Measurements from ENCODE around the gene AMMECR1L.
"Not testable (repeated sequence)": the region's sequence is repeated elsewhere in the genome, so short reads cannot be mapped to it uniquely, and the experiment has no call there.

AMMECR1L gene

GRCh38 chr2:127885780-127886592, at the start of gene AMMECR1L:
Gene AMMECR1L (minus strand): TSS chr2:127885956. CDS start chr2:127874234, 11,722 bp downstream.
- DNase-seq: peak; percentile 46

GRCh38 chr2:127935337-127935736, 49.6 kb upstream of the AMMECR1L start:
- no peak for DNase-seq

DNA sequence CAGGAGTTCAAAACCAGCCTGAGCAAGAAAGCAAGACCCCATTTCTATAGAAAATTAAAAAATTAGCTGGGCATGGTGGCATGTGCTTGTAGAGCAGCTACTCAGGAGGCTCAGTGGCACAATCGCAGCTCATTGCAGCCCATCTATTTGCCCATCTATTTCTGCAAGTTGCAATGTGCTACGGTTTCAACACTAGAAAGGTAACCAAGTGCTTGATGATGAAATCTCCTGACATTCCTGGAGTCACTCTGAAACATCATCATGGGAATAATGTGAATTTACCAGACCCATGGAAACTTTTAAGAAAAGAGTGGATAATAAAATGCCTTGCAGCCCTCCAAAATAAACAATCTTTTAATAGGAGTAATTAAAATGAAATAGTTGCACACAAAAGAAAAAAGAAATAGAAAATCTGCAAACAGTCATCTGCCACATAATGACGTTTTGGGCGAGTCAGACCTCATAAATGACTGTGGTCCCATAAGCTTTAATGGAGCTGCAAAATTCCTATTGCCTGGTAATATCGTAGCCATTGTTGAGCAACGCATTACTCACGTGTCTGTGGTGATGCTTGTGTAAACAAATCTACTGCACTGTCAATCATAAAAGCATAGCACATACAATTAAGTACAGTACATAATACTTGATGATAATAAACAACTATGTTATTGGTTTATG, 46.6 kb upstream of the AMMECR1L start:
- DNase-seq: no peak

DNA sequence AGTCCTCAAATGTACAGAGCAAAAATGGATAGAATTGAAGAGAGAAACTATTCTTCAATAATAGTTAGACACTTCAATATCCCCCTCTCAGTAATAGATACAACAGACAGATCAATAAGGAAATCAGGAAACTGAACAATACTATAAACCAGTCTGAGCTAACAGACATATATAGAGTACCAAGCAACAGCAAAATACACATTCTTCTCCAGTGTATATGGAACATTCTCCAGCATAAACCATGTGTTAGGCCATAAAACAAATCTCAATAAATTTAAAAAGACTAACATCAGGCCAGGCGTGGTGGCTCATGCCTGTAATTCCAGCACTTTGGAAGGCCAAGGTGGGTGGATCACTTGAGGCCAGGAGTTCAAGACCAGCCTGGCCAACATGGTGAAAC, 43.7 kb upstream of the AMMECR1L start:
- no peak for DNase-seq

DNA sequence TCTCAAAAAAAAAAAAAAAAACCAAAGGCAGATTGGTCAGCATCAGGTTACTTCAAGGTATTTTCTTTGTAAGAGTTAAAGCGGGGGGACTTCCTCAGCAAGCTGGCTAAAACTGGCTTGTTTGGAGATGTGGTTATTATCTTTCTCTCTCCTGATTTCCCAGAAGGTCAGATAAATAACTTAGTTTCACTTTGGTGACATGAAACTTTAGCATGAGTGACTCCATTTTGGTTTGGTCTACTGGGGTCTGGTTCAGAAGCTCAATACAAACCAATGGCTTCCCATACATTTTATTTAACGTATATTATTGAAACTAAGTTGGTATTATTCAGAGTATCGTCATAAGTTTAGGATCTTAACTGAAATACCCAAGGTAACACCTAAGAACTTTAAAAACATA, 41.6 kb upstream of the AMMECR1L start:
- no peak for DNase-seq

DNA sequence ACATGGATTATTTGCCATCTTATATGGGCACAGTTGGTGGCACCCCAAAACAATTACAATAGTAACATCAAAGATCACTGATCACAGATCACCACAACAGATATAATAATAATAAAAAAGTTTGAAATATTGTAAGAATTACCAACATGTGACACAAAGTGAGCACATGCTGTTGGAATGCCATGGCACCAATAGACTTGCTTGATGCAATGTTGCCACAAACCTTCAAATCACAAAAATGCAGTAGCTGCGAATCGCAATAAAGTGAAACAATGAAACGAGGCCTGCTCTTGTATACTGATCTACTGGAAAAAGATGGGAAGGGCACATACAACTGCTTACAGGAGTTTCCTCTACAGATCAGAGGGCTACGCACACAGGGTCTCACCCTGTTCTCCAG, 32.2 kb upstream of the AMMECR1L start:
- no peak for DNase-seq

- no peak for DNase-seq
These were observed 28.2 kb upstream of the AMMECR1L start for GRCh38 chr2:127913808-127914457.

DNA sequence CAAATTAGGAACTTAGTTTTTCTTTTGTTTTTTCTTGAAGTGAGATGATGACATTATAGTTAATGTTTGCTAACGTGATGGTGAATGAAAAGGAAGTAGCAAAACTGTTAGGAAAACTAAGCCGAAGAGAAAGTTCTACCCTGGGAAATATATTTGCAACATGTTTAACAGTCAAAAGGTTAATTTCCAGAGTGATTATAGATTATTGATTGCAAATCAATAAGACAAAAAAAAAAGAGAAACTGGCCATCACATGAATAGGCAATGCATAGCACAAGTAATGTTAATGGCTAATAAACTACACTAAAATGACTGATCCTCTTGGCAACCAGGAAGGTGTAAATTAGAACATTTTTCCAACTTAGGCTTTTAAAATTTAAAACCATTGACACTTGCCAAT, 26.0 kb upstream of the AMMECR1L start:
- DNase-seq: no peak

- no peak for DNase-seq
These were observed 24.7 kb upstream of the AMMECR1L start for GRCh38 chr2:127910415-127910814.

GRCh38 chr2:127909019-127909418, 23.3 kb upstream of the AMMECR1L start:
- DNase-seq: no peak

GRCh38 chr2:127907733-127908400, 22.1 kb upstream of the AMMECR1L start:
- DNase-seq: not testable (repeated sequence)

- DNase-seq: no peak
These were observed 20.6 kb upstream of the AMMECR1L start for GRCh38 chr2:127906206-127906926.

DNA sequence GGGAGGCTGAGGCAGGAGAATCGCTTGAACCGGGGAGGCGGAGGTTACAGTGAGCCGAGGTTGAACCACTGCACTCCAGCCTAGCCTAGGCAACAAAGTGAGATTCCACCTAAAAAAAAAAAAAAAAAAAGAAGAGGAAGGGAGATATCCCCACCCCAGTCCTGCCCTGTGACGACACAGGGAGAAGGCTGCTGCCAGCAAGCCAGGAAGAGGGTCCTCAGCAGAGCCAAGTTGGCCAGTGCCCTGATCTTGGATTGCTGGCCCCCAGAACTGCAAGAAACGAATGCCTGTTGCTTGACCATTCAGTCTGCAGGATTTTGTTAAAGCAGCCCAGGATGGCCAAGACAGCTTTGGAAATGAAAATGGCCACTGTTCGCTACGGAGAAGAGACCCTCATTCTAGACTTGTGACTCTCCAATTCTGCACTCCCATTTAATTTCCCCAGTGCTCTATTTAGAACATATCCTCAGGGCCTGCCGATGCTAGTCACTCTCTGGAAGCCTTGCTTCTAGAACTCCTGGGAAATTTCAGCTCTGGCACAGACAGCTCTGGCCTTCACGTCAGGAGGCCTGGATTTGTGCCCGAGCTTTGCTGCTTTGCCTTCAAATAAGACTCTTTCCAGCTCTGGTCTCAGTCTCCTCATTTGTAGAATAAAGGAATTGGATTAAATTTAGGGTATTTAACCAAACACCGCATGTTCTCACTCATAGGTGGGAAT, 15.7 kb upstream of the AMMECR1L start:
- DNase-seq: no peak

GRCh38 chr2:127897531-127898211, 11.9 kb upstream of the AMMECR1L start:
- no peak for DNase-seq

DNA sequence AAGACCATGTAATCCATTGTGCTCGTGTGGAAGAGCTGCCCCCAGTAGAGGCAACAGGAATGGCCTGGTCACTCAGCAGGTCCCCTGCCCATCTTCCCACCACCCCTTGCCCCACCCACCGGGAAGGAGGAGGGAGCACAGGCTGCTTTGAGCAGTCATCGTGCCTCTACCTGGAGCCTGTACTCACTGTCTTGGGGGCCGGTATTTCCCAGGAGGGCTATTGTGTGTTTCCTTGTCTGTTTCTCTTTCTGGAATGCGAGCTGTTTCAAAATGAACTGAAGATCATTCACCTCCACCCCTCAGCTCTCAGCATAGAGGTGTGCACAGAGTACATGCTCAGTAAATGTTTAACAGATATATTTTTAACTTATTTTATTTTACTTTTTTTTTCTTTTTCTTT, 7.7 kb upstream of the AMMECR1L start:
- no peak for DNase-seq

GRCh38 chr2:127893033-127893432, 7.3 kb upstream of the AMMECR1L start:
- no peak for DNase-seq

GRCh38 chr2:127891811-127892210, 6.1 kb upstream of the AMMECR1L start:
- DNase-seq: no peak

DNA sequence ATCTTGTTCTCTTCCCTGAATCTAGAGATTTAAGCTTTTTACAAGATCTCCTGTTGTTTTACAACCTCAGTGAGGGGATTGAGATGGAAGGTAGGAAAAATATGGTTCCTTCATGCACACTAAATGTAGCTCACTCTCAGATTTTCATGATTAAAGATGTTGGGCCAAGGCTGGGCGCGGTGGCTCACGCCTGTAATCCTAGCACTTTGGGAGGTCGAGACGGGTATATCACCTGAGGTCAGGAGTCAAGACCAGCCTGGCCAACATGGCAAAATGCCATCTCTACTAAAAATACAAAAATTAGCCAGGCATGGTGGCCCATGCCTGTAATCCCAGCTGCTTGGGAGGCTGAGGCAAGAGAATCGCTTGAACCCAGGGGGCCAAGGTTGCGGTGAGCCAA, 5.0 kb upstream of the AMMECR1L start:
- not testable (repeated sequence) for DNase-seq

DNA sequence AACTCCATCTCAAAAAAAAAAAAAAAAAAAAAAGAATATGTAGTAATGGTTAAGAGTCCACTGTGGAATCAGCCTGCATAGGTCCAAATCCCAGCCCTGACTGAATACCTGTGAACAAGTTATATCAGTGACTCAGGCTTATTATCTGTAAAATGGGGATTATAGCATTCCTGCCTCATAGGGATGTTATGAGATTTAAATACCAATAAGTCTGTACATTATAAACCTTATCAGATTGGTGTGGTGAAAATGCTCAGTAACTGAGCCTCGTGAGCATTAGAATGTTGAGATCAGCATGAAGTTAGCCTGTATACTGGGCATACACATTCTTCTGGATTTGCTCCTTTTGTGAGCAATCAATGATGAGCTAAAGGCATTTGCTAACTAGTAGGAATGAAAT, 3.0 kb upstream of the AMMECR1L start:
- no peak for DNase-seq

GRCh38 chr2:127887776-127888130, 2.0 kb upstream of the AMMECR1L start:
- DNase-seq: no peak

DNA sequence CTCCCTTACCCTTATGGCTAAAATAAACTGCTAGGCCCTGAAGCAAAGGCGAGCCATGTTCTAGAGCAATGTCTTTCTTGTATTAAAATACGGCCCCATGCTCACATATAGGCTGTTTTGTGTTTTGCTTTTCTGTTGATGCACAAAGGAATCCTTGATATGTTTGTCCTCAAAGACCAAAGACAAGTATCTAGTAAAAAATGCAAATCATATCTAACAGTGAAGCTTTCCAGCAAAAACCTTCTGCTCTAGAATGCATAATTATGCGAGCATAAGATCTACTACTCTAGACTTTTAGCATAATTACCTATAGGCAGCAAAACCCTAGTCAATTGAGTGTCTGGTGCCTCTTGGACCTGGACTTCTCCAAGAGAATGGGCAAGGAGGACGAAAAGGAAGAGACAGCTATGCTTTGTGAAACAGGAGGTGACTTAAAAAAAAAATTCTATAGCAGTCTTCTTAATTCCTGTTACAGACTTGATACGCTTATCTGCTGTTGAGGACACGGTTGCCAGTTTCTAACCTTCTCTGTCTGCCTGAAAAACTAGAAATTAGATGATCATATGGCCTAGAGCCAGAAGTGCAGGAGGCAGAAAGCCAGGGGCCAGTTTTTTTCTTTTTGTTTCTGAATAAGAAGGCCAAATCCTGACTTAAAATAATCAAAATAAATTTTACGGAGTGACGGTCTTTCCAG, 1.5 kb upstream of the AMMECR1L start:
- DNase-seq: no peak
